Measurements from ENCODE around the gene SNRPF.

GRCh38 chr12:95859947-95860850 is 1.4 kb downstream of the SNRPF start:
- TF ChIP-seq GATA2 (IDR thresholded peaks at IDR 0.05; ENCODE audit: low read depth, low read length) (no peak), GATA3 (IDR thresholded peaks at IDR 0.05; ENCODE audit: low read depth, low read length) (no peak)
